HG03575 (cell line): Measurements from ENCODE around the gene ZW10.
A peak's percentile ranks its signal among the peaks of the same experiment; 100 is the strongest.
"Not testable (repeated sequence)": the region's sequence is repeated elsewhere in the genome, so short reads cannot be mapped to it uniquely, and the experiment has no call there.

ENCODE experiments used
- ATAC-seq: cut with Tn5 transposase; IDR thresholded peaks from one replicate; pipeline ENCODE4 v1.9.1; 2021; ENCODE audit not compliant: unreplicated experiment, insufficient number of reproducible peaks, low FRiP score; ENCODE audit errors: extremely low read depth

The ZW10 gene

GRCh38 chr11:113773416-113774173 is at the start of gene ZW10:
Gene ZW10, minus strand, starts transcription at chr11:113773692. Its CDS starts 26 bp downstream, at chr11:113773666.
- peak; percentile 90 for ATAC-seq

GRCh38 chr11:113818426-113818825 is 44.9 kb upstream of the ZW10 start:
- no peak for ATAC-seq

- no peak for ATAC-seq
These were observed 44.1 kb upstream of the ZW10 start for GRCh38 chr11:113817626-113818025.

- no peak for ATAC-seq
These were observed 43.7 kb upstream of the ZW10 start for GRCh38 chr11:113817162-113817561.

- ATAC-seq: no peak
These were observed 40.7 kb upstream of the ZW10 start for GRCh38 chr11:113814181-113814580.

- ATAC-seq: no peak
These were observed 35.4 kb upstream of the ZW10 start for GRCh38 chr11:113808931-113809330.

GRCh38 chr11:113806406-113806805 is 32.9 kb upstream of the ZW10 start:
- no peak for ATAC-seq

- ATAC-seq: no peak
These were observed 32.1 kb upstream of the ZW10 start for GRCh38 chr11:113805640-113806039.

GRCh38 chr11:113802621-113803020 is 29.1 kb upstream of the ZW10 start:
- no peak for ATAC-seq

- no peak for ATAC-seq
These were observed 23.3 kb upstream of the ZW10 start for GRCh38 chr11:113796663-113797259.

- no peak for ATAC-seq
These were observed 16.3 kb upstream of the ZW10 start for GRCh38 chr11:113789675-113790320.

- not testable (repeated sequence) for ATAC-seq
These were observed 15.5 kb upstream of the ZW10 start for GRCh38 chr11:113789016-113789415.

GRCh38 chr11:113782134-113782533 is 8.6 kb upstream of the ZW10 start:
- no peak for ATAC-seq

- no peak for ATAC-seq
These were observed 8.2 kb upstream of the ZW10 start for GRCh38 chr11:113781682-113782081.

- no peak for ATAC-seq
These were observed 6.0 kb upstream of the ZW10 start, which contains the start of gene CLDN25 for GRCh38 chr11:113779496-113779895. Gene CLDN25, plus strand, starts transcription at chr11:113779796. Its CDS starts 0 bp downstream, at chr11:113779796.

- no peak for ATAC-seq
These were observed 4.8 kb upstream of the ZW10 start for GRCh38 chr11:113778111-113778910.

- ATAC-seq: no peak
These were observed 647 bp upstream of the ZW10 start for GRCh38 chr11:113774174-113774503.

- ATAC-seq: no peak
These were observed 438 bp downstream of the ZW10 start for GRCh38 chr11:113773092-113773415.

- ATAC-seq: no peak
These were observed 1.5 kb downstream of the ZW10 start for GRCh38 chr11:113771964-113772363.
